Measurements from ENCODE around the gene ANK3.

DNA sequence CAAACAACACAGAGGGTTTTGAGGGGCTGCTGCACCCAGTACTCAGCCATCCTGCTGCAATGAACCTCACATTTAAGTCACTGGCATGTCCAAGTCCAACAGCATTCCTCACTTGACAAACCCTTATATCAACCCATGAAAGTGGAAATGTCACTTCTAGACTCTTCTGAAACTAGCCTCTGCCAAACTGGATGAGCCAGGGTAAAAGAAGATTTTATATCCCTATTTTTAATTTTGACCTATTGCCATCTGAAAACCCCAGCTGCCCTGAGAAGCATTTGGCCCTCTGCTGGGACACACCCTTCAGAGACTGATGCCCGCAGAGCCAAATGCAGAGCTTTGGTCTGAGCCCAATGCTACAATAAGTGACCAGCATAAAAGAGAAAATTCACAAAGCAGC, 201.1 kb downstream of the ANK3 start:
- TF ChIP-seq, protein P1, sequence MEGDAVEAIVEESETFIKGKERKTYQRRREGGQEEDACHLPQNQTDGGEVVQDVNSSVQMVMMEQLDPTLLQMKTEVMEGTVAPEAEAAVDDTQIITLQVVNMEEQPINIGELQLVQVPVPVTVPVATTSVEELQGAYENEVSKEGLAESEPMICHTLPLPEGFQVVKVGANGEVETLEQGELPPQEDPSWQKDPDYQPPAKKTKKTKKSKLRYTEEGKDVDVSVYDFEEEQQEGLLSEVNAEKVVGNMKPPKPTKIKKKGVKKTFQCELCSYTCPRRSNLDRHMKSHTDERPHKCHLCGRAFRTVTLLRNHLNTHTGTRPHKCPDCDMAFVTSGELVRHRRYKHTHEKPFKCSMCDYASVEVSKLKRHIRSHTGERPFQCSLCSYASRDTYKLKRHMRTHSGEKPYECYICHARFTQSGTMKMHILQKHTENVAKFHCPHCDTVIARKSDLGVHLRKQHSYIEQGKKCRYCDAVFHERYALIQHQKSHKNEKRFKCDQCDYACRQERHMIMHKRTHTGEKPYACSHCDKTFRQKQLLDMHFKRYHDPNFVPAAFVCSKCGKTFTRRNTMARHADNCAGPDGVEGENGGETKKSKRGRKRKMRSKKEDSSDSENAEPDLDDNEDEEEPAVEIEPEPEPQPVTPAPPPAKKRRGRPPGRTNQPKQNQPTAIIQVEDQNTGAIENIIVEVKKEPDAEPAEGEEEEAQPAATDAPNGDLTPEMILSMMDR (IDR thresholded peaks at IDR 0.05; ENCODE audit: poor library complexity) = no peak
- TF ChIP-seq EZH2phosphoT487 (IDR thresholded peaks at IDR 0.05; ENCODE audit: low read depth, severe bottlenecking, unreplicated experiment) (no peak), EZH2 (IDR thresholded peaks at IDR 0.05; ENCODE audit: borderline replicate concordance) (no peak)
